GF-D8 (cell line): ENCODE measurements around the gene FARP2.

ENCODE experiments used
- DNase-seq: peaks from one replicate; lab custom pipeline; 2025; lab: John Stamatoyannopoulos, UW

FARP2 gene

GRCh38 chr2:241532733-241533601, 176.9 kb downstream of the FARP2 start:
- no peak for DNase-seq

- DNase-seq: no peak
Observed at GRCh38 chr2:241534293-241534692, 178.2 kb downstream of the FARP2 start.

- DNase-seq: no peak
Observed at GRCh38 chr2:241534701-241535375, 178.8 kb downstream of the FARP2 start.

- DNase-seq: no peak
Observed at GRCh38 chr2:241535871-241536655, 180.0 kb downstream of the FARP2 start.

- no peak for DNase-seq
Observed at GRCh38 chr2:241538838-241539615, 182.9 kb downstream of the FARP2 start.

- no peak for DNase-seq
Observed at GRCh38 chr2:241539616-241540374, 183.7 kb downstream of the FARP2 start.

- DNase-seq: no peak
Observed at GRCh38 chr2:241540401-241540770, 184.3 kb downstream of the FARP2 start.

GRCh38 chr2:241540771-241541561, 184.9 kb downstream of the FARP2 start:
- DNase-seq: no peak

- DNase-seq: no peak
Observed at GRCh38 chr2:241541564-241542277, 185.6 kb downstream of the FARP2 start.

GRCh38 chr2:241542278-241542605, 186.2 kb downstream of the FARP2 start:
- no peak for DNase-seq
